HG03135 (cell line): Measurements from ENCODE around the gene CTTN.

Source experiments
- ATAC-seq: cut with Tn5 transposase; IDR thresholded peaks from one replicate; pipeline ENCODE4 v1.9.1; 2021; ENCODE audit warnings: mild to moderate bottlenecking, moderate library complexity; ENCODE audit not compliant: unreplicated experiment

Gene CTTN

DNA sequence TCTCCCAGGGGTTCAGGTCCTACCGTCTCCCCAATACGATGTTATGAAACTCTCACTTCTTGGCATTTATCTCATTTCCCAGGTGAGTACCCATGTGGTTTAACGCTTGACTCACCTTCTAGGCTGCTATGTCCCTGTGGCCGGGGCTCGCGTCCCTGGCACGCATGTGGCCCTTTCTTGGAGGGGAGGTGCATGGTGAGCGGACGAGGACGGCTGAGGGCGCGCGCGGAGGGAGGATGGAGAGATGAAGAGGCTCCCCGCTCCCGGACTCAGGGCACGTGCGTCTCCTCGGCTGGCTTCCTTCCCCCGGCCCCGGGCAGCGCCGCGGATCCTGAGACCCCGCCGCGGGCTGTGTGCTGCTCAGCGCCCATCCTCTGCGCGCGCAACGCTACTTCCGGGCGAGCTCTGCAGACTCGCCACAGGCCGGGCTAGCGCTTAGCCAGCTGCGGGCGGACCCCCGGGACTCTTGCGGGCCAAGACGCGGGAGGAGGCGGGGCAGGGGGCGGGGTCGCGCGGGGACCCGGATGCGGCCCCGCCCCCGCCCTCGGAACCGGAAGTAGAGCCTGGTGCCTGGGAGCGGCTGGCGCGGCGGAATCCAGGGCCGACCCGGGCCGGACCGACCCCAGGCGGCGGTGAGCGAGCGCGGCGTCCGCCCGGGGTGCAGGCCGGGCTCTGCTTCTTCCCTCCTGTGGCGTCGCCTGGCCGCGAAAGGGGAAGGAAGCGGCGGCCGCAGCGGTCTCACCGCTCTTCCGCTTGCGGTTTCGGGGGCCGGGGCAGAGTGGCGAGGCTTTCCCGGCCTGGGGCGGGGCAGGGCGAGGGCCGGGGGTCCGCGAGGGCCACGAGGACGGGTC, at the start of gene CTTN:
Gene CTTN, plus strand, starts transcription at position 547 of the 851 bp plus-strand sequence. CDS start 8,769 bp downstream, outside the sequence.
- peak; percentile 48 for ATAC-seq

DNA sequence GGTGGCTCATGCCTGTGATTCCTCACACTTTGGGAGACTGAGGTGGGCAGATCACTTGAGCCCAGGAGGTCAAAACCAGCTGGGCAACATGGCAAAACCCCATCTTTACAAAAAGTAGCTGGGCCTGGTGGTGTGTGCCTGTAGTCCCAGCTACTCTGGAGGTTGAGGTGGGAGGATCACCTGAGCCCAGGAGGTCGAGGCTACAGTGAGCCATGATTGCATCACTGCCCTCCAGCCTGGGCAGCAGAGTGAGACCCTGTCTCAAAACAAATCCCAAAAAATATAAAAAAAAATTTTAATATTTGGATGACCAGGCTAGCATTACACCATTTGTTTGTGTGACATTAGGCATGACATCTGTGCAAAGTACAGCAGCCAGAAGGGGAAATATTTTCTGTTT, 49.7 kb upstream of the CTTN start:
- no peak for ATAC-seq

DNA sequence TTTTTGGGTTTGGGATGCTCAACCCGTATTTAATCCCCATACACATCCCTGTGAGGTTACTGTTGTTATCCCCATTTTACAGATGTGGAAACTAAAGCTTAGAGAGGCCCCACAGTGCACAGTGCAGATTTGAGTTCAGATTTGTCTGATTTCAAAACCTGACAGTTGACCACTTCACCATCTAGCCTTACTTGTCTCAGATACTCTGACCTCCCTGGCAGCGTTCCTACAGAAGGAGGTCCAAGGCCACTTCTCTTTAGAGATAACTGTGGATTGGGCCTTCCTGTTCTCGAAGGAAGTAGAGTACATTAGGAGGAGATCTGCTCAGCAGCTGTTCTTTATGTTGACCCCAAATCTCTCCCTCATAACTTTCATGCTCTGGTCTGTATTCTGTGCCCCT, 46.7 kb upstream of the CTTN start:
- no peak for ATAC-seq

DNA sequence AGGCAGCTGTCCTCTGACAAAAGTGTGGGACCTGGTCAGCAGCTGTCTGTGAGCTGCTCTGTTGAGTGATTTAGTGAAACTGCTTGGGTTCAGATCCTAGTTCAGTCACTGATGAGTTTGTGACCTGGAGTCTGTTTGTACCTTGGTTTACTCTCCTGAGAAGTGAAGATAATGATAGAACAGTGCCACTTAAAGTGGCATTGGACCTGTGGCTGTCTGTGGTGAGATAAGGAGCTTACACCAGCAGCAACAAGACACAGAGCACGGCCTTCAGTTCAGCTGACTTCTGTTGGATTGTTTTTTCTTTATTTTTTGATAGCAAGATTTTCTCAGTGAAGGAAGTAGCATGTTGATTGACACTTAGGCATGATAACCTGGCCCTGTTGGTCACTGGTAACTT, 46.2 kb upstream of the CTTN start:
- no peak for ATAC-seq

DNA sequence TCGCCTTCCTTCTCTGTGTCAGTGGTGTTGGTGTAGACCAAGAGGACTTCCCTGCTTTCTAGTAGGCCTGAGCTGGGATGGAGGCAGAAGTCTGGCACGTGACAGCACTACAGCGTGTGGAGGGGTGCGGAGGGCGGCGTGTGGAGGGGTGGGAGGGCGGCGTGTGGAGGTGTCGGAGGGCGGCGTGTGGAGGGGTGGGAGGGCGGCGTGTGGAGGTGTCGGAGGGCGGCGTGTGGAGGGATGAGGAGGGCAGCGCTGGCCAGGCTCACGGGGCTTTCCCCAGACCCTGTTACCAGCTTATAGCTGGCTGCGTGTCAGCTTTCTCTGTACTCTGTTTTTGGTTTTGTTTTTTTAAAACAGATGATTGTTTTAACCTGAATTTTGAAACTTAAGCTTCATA, 45.7 kb upstream of the CTTN start:
- no peak for ATAC-seq

DNA sequence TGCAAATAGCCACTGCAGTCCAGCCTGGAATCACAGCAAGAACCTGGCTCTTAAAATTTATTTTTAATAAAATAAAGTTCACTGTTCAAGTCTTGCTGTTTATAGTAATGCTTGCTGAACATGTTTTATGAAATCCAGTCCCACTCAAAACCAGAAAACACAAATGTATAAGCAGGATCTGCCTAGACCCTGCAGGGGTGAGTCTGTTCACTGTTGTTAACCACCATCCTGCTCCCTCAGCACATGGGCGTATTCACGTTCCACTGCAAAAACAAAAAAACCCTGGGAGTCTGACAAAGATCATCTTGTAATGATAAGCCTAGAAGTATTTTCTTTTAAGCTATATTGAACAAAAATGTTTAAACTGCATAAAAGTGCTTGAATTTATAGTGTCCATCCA, 45.0 kb upstream of the CTTN start:
- ATAC-seq: no peak

DNA sequence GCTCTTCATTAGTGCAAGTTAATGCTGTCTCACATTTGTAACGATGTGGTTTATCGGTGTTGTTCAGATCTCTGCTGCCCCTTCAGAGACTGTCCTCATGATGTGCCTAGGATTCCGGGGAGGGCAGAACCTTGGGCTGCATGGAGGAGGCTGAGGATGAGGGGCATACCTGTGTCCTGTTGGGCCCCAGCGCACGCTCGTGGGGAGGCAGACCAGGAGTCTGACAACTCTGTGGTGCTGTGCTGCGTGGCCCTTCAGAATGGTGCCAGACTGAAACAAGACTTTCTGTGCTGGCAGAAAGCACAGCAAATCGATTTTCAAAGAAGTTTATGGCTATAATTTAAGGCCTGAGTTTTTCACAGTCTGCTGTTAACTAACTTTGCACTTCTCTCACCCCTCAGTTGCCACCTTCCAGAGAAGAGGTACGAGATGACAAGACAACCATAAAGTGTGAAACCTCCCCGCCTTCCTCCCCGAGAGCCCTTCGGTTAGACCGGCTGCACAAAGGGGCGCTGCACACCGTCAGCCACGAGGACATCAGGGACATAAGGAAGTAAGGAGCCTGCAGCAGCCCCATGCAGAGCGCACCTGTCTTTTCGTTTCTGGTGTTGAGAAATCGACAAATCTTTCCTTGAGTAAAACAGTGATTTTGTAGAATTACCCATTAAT, 44.3 kb upstream of the CTTN start:
- ATAC-seq: no peak

DNA sequence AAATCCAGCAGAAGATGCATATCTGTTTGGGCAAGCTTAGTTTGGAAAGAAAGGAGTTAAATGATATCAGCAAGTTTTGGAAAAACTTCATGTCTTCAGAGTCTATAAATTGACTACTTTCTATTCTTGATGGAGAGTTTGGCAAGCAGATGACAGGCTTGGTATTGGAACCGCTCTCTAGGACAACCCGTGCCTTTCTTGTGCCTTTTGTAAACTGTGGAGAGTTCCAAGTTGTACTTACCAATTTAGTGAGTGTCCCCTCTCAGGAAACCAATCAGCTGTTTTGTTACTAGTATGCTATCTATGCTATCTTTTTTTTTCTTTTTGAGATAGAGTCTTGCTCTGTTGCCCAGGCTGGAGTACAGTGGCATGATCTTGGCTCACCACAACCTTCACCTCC, 43.7 kb upstream of the CTTN start:
- no peak for ATAC-seq

DNA sequence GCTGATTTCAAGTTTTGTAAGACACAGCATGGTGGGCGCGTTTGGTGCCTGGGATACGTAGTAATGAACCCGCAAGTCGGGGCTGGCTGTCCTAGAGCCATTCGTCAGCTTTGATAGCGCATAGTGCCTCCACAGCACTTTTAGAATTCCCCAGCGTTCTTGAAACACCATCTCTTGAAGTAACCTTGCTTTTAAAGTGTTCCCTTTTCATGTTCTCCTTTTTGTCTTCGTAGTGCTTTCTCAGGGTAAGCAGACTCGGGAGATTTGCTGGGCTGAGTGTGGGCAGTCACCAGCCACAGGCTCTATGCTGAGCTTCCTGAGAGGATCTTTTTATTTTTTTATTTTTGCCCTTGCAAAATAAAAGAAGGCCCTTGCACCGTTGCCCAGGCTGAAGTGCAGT, 39.6 kb upstream of the CTTN start:
- ATAC-seq: no peak

DNA sequence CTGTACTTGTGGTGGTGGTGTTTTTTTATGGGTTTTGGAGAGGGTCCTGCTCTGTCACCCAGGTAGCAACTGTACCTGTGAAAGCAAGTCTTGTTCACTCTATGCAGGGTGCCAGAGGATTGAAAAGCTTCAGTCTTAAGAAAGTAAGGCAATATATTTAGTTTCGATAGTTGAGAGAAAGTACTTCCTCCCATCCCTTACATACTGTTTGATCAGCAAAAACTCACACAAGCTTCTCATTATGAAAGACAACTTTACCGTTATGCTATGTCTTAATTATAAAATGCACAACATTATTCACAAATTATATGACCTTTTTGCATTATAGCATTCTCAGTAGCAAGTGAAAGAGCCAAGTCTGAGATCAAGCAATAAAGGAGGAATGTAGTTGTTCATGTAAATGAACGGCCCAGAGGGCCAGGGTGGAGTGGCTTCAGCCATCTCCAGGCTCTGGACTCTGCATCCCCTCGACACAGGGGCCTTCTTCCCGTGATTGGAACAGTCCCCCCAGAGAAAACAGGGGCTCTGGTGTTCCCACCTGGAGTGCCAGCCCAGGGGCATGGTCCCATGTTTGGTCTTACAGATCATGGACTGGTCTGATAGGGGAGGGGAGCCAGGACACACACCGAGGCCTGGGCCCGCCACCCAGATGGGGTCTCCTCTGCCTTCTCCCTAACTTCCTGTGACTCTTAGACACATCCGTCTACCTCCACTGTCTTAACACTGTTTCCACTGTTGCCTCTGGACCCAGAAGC, 38.7 kb upstream of the CTTN start:
- no peak for ATAC-seq

DNA sequence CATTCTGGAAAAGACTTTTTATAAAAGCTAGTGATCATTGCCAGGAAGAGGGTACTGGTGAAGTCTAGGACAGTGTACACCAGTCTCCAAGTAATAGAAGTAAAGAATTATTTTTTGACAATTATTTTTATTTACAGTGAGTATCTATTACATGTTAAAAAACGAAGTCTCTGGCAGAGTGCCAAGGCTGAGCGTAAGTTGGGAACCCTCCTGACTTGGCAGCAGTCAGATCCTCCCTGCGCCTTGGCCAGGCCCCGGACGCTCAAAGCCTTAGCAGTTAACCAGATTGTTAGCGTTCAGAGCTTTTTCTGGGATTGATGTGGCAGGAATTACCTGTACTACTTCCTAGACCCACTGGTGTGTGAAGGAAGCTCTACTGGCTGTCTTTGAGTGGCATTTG, 38.1 kb upstream of the CTTN start:
- ATAC-seq: no peak

DNA sequence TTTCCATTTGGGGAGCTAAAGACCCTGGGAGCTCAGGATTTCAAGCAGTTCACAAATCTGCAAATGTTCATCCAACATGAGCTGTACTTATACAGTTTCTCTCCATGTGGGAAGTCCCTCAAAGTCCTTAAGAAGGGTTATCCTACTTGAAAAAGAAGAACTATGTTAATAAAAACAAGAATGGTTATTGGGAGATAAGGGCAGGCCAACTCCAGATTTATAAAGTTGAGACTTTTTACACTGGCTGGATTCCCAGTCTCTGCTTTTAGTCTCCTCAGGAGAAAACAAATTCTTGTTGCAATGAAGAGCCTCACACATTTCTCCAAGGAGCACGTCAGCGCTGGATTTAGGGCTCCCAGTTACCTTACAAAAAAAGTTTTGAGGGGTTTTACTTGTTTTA, 34.2 kb upstream of the CTTN start:
- no peak for ATAC-seq

DNA sequence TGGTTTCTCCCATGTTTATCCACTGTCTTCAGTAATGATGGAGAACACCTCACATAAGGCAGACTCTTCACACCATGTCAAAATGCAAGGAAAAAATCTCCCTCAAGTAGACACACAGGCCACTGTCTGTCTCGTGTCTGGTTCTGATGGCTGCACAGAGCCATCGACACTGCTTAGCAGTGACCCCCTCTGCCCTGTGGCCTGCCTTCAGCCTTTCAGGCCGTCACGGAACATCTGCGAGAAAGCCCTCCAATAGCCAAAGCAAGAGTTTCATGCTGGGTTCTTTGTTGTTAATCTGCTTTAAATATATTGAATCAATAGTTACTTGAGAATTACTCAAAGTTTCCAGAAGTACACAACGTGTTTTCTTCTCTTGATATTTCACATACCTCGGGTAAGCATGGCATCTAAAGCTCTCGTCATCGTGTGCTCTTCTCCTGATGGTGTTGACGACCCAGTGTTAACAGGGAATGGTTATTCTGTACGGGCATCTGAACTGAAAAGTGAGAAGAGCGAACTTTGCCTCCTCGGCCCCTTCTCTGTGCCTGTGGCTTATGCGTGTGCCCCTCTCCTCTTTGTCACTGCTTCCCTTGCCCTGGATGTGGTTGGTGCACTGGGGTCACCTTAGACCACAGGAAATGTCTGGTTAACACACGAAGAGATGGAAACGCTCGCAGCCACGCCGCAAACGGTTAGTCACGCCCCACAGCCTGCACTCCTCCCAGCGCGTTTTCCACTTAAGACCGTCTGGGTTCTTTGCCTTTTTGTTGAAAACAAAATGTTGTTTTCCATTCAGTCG, 33.4 kb upstream of the CTTN start:
- ATAC-seq: no peak

DNA sequence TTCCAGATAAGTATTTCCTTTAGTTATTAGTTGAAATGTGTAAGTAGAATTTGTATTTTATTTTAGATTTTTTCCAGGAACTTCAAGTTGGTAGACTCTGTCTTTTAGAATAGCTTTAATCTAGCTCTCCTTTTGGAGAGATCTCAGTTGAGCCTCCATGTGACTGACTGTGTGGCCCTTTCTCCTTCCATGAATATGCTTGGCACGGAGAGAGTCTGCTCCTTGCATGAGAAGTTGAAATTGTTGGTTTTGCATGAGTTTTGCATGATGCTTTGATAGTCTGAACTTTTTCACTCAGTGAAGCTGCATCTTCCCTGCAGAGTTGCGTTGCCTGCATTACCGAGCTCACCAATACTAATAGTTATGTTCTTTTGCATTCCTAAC, 32.8 kb upstream of the CTTN start:
- no peak for ATAC-seq

DNA sequence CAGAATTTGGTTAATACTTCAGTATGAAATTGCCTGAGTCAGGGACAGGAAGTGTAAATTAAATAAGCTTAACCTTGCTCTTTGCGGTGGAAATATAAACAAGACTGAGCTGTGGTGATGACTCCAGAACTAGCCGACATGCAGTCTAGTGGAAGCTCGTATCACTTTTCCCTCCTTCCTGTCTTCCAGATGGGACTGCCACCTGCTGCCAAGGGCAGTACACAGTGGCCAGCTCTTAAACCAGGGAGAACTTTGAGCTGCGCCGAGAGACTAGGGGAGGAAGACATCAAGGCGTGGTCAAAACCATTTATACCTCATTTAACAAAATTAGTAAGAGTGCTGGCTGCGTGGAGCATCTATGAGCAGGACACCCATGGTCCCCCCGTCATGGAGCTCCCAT, 31.3 kb upstream of the CTTN start:
- ATAC-seq: no peak

DNA sequence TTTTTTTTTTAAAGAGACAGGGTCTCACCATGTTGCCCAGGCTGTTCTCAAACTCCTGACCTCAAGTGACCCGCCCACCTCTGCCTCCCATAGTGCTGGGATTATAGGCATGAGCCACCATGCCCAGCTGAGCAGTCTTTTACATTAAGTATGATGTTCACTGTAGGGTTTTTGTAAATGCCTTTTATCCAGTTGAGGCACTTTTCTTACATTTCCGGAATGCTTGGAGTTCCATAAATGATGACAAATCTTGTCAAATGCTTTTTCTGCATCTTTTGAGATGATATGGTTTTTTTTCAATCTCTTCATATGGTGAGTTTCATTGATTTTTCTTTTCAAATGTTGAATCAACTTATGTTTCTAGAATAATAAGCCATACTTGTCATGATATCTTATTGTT, 29.4 kb upstream of the CTTN start:
- no peak for ATAC-seq

DNA sequence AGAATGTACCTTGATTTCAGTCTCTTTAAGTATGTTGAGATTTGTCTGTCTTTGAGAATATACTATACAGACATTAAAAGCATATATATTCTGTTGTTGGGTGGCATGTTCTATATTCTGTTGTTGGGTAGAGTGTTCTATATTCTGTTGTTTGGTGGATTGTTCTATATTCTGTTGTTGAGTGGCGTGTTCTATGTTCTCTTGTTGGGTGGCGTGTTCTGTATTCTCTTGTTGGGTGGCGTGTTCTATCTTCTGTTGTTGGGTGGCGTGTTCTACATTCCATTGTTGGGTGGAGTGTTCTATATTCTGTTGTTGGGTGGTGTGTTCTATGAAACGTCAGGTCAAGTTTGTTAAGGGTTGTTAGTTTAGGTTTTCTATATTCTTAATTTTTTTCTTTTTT, 27.1 kb upstream of the CTTN start:
- no peak for ATAC-seq

DNA sequence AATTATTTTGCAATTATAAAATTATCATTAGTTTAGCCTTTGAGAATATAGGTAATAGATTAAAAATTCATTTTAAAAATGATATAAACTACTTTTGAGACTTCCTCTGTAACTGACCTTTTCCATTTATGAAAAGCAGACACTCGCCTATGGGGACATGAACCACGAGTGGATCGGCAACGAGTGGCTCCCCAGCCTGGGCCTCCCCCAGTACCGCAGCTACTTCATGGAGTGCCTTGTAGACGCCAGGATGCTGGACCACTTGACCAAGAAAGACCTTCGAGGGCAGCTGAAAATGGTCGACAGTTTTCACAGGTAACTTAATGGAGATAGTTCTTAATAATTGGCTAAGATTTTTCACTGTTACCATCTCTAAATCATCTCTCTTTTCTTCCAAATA, 26.3 kb upstream of the CTTN start:
- ATAC-seq: no peak

DNA sequence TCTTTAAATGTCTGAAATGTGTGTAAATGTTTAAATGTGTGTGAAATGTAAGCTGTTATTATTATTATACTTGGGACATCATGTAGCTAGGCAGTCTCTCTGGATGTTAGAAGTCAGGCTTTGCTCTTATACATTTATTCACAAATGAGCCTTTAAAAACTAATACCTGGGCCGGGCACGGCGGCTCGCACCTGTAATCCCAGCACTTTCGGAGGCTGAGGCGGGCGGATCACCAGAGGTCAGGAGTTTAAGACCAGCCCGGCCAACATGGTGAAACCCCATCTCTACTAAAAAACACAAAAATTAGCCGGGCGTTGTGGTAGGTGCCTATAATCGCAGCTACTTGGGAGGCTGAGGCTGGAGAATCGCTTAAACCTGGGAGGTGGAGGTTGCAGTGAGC, 21.7 kb upstream of the CTTN start:
- no peak for ATAC-seq

DNA sequence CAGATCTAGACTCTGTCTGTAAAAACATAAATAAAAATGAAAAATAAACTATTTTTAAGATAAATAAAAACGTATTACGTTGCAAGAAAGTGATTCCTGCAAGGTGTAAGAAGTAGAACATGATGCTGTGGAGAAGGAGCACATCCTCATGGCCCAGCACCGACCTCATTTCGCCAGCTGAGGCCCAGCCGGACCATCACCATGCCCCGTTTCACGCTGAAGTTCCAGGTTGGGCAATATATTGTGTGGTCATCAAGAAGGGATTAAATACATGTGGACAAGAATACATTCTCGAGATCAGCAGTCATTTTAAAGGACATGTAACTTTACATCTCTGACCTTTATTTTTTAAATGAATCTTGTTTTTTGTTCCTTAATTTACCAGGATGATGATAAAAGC, 20.7 kb upstream of the CTTN start:
- ATAC-seq: no peak

DNA sequence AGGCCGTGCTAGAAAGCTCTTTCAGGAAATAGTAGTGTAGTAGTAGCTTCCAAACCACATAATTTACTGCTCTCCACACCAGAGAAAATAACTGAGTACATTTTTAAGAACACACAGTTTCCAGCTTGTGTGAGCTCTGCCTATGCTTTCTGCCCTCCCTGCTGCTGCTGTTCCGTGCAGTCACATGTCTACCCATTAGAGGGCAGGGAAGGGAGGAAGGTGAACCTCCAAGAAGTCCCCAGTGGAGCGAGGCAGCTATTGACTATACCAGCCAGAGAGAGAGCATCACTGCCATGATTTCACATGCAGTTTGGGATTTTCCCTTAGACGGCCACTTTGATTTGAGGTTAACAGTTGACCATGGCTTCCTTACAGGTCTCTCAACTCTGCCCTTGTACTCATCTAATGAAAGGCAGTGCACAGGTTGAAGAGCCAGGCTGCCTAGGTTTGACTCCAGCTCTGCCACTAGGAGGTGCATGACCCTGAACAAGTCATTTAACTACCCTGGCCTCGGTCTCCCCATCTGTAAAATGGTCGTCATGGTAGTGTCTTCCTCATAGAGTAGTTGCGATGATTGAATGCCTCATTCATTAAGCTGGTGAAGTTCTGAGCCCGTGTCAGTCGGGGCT, 19.7 kb upstream of the CTTN start:
- ATAC-seq: no peak
